ENCODE results near the gene MTRR.

GRCh38 chr5:7837403-7837802 is 31.5 kb upstream of the MTRR start:
- no peak for TF ChIP-seq CTCF (conservative IDR thresholded peaks at IDR 0.05; ENCODE audit: low read depth, low read length)
- TF ChIP-seq EZH2 (IDR thresholded peaks at IDR 0.05; ENCODE audit: borderline replicate concordance, low read depth, low read length, poor library complexity, severe bottlenecking), result no peak
